ENCODE data around the gene HOXA6. TPM values are rescaled to one million over a fixed set of nuclear protein-coding genes. Genes with fewer than 3 reads are reported as not detected.

Gene HOXA6
- polyA plus RNA-seq, 2 of the 4 experiments (the other 2 are of a cell fraction) = 0.90 to 2.1 TPM

DNA sequence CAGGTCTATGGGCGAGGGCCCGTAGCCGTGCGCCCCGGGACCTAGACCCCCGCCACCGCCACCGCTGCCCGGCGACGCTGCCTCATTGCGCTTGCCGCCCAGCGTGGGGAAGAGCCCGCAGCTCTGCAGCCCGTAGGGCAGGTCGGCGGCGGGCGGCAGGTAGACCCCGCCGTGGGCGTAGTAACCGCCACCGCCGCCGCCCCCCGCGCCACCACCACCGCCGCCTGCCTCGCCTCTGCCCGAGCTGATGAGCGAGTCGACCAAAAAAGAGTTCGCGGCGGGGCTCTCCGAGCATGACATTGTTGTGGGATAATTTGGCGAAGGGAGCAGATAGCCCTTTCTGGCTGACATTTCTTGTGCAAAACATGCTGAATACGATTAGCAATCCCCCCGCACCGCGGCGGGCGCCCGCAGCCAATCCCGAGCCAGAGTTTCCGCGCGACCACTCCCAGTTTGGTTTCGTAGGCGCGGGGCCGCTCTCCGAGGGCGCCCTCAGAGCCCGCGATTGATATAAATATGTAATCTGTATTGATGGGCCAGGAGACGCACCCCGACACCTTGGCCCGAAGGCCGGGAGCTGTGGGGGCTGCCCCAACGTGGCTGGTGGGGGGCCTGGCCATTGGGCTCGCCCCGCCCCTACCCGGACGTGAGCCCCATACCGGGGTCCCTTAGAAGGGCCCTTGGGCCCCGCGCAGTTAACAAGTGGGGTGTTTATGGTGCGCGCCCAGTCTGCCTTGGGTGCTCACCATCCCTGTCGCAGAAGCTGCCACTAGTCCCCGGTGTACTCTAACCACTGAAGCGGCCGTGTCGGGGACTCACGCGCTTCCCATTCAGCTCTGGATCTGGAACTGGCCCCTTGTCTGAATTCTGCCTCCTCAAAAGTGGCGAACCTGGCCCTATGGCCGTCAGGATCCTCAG lies 26.6 kb upstream of the HOXA6 start, which contains the start of gene HOXA10:
Gene HOXA10 (minus strand): TSS at position 365 of the 918 bp plus-strand sequence. CDS start 14 bp downstream, at position 351.
- 93% methylated on average over 70 of the region's 82 CpGs for WGBS (ENCODE audit: missing lambda C conversion rate)
- POLR2A ChIA-PET = interaction anchor here (0.6 kb wide), 1 partner anchor 747 kb away, joined by 3 read pairs; no protein-coding TSS in a partner anchor
- H3K27ac ChIP-seq = peak within 1 kb of the TSS; percentile 88 to 90
- peak within 1 kb of the TSS; percentile 74 for H3K4me2 ChIP-seq
- H3K4me3 ChIP-seq = peak within 1 kb of the TSS; percentile 54
- CTCF ChIA-PET = interaction anchor here (1.6 to 6.1 kb wide), 3 partner anchors 12 to 21 kb away, joined by 3 to 47 read pairs (median 4); no protein-coding TSS in a partner anchor
- DNase-seq (ENCODE audit: low read depth in 1 of 2, low spot score in 1 of 2) (no peak), ATAC-seq (no peak), FAIRE-seq (no peak)
- no peak for TF ChIP-seq FOSL2 (IDR thresholded peaks at IDR 0.05)
- no peak for TF ChIP-seq FOSL2 (CRISPR knock-in tag; IDR thresholded peaks at IDR 0.05)
- TF ChIP-seq POLR2A (IDR thresholded peaks at IDR 0.05; ENCODE audit: low read length) = no peak
- TF ChIP-seq, protein P1, sequence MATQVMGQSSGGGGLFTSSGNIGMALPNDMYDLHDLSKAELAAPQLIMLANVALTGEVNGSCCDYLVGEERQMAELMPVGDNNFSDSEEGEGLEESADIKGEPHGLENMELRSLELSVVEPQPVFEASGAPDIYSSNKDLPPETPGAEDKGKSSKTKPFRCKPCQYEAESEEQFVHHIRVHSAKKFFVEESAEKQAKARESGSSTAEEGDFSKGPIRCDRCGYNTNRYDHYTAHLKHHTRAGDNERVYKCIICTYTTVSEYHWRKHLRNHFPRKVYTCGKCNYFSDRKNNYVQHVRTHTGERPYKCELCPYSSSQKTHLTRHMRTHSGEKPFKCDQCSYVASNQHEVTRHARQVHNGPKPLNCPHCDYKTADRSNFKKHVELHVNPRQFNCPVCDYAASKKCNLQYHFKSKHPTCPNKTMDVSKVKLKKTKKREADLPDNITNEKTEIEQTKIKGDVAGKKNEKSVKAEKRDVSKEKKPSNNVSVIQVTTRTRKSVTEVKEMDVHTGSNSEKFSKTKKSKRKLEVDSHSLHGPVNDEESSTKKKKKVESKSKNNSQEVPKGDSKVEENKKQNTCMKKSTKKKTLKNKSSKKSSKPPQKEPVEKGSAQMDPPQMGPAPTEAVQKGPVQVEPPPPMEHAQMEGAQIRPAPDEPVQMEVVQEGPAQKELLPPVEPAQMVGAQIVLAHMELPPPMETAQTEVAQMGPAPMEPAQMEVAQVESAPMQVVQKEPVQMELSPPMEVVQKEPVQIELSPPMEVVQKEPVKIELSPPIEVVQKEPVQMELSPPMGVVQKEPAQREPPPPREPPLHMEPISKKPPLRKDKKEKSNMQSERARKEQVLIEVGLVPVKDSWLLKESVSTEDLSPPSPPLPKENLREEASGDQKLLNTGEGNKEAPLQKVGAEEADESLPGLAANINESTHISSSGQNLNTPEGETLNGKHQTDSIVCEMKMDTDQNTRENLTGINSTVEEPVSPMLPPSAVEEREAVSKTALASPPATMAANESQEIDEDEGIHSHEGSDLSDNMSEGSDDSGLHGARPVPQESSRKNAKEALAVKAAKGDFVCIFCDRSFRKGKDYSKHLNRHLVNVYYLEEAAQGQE (IDR thresholded peaks at IDR 0.05) = no peak
- TF ChIP-seq GATA3 (IDR thresholded peaks at IDR 0.05; ENCODE audit: borderline replicate concordance) = no peak
- TF ChIP-seq FOSB (CRISPR knock-in tag; IDR thresholded peaks at IDR 0.05) = no peak
- no peak for TF ChIP-seq ESRRA (IDR thresholded peaks at IDR 0.05; ENCODE audit: borderline replicate concordance, low read length)
- no peak for TF ChIP-seq NPAS2 (CRISPR knock-in tag; IDR thresholded peaks at IDR 0.05; ENCODE audit: borderline replicate concordance)
- no peak for TF ChIP-seq HOXB13 (CRISPR knock-in tag; IDR thresholded peaks at IDR 0.05; ENCODE audit: low read depth)
- TF ChIP-seq KDM5A (IDR thresholded peaks at IDR 0.05) = no peak
- no peak for TF ChIP-seq PHF8 (IDR thresholded peaks at IDR 0.05; ENCODE audit: borderline replicate concordance, low read depth)
- no peak for TF ChIP-seq BHLHE40 (IDR thresholded peaks at IDR 0.05; ENCODE audit: low read depth, low read length)
- TF ChIP-seq ZC3H11A (IDR thresholded peaks at IDR 0.05) = no peak
- TF ChIP-seq, protein P2, sequence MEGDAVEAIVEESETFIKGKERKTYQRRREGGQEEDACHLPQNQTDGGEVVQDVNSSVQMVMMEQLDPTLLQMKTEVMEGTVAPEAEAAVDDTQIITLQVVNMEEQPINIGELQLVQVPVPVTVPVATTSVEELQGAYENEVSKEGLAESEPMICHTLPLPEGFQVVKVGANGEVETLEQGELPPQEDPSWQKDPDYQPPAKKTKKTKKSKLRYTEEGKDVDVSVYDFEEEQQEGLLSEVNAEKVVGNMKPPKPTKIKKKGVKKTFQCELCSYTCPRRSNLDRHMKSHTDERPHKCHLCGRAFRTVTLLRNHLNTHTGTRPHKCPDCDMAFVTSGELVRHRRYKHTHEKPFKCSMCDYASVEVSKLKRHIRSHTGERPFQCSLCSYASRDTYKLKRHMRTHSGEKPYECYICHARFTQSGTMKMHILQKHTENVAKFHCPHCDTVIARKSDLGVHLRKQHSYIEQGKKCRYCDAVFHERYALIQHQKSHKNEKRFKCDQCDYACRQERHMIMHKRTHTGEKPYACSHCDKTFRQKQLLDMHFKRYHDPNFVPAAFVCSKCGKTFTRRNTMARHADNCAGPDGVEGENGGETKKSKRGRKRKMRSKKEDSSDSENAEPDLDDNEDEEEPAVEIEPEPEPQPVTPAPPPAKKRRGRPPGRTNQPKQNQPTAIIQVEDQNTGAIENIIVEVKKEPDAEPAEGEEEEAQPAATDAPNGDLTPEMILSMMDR (IDR thresholded peaks at IDR 0.05) = no peak
- no peak for TF ChIP-seq RARB (CRISPR knock-in tag; IDR thresholded peaks at IDR 0.05)
- no peak for TF ChIP-seq HDAC2 (IDR thresholded peaks at IDR 0.05)
- TF ChIP-seq RNF2 (IDR thresholded peaks at IDR 0.05; ENCODE audit: borderline replicate concordance, low read depth) = no peak
- TF ChIP-seq, protein P3, sequence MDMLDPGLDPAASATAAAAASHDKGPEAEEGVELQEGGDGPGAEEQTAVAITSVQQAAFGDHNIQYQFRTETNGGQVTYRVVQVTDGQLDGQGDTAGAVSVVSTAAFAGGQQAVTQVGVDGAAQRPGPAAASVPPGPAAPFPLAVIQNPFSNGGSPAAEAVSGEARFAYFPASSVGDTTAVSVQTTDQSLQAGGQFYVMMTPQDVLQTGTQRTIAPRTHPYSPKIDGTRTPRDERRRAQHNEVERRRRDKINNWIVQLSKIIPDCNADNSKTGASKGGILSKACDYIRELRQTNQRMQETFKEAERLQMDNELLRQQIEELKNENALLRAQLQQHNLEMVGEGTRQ (IDR thresholded peaks at IDR 0.05) = no peak
- TF ChIP-seq ZNF302 (CRISPR knock-in tag; IDR thresholded peaks at IDR 0.05) = no peak
- peaks cover 5% of the 10 kb centered on the region; the same call in 2 of the 3 replicates for H3K4me1 ChIP-seq
- H3K9me3 ChIP-seq = no peaks in the 10 kb centered on the region
